ENCODE results near the gene ANKRD33B. TPM values are rescaled to one million over a fixed set of nuclear protein-coding genes. Genes with fewer than 3 reads are reported as not detected.

ANKRD33B gene
- total RNA-seq = 1.9 and 2.0 TPM in 2 replicates

DNA sequence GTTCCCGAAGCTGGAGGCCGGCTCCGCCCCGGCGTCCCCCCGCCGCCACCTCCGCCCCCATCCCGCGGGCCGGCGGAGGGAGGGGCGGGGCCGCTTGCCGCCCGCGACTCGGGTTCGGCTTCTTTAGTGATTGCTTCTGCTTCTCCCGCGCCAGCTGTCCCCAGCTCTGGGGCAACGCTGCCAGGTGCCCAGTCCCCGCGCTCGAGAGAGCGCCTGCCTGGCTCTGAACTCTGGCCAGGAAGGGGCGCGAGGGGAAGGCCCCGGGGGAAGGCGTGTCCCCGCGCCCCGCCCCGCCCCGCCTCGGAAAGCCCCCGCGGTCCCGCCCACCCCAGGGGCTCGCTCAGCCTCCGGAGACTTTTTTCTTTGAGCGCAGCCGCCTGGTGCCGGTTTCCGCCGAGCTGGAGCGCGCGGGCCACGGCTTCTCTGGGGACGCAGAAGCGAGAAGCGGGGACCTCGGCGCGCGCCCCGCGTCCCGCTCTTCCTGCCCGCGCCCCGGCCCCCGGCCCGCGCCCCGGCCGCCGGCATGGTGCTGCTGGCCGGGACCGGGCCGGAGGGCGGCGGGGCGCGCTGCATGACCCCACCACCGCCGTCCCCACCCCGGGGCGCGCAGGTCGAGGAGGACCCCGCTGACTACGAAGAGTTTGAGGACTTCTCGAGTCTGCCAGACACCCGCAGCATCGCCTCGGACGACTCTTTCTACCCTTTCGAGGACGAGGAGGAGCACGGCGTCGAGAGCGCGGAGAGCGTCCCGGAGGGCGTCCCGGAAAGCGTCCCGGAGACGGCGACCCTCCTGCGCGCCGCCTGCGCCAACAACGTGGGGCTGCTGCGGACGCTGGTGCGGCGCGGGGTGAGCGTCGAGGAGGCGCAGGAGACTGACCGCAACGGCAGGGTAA, at the start of gene ANKRD33B:
Gene ANKRD33B (plus strand): TSS at position 126 of the 893 bp plus-strand sequence. CDS start 398 bp downstream, at position 524.

Other genes starting within 250 kb of the ANKRD33B start
- 60.6 and 61.9 TPM in 2 replicates for gene MARCHF6, start 210.4 kb upstream of the ANKRD33B start, total RNA-seq
- gene ROPN1L, start 122.2 kb upstream of the ANKRD33B start, total RNA-seq = 3.0 and 3.6 TPM in 2 replicates
- 18.1 and 26.2 TPM in 2 replicates for gene DAP, start 197.2 kb downstream of the ANKRD33B start, total RNA-seq

All from dermis lymphatic vessel endothelial cell (primary cell).